Breast epithelium (tissue), 3 donors: ENCODE measurements around the gene ZCCHC14.

Experiments used
- CTCF ChIP-seq, 3 donors: fragments of 450-650 bp; IDR thresholded peaks; one replicate each; pipeline ENCODE4 v1.5.1; 2016 to 2017; ENCODE audit warnings: antibody characterized with exemption in 3 of 3, mild to moderate bottlenecking in 3 of 3, moderate library complexity in 3 of 3
- POLR2A ChIP-seq: fragments of 450-650 bp; IDR thresholded peaks from one replicate; pipeline ENCODE4 v1.6.1; 2016; ENCODE audit warnings: antibody characterized with exemption, mild to moderate bottlenecking, moderate library complexity
- POLR2AphosphoS5 ChIP-seq, 3 donors: sonication (generic); formaldehyde crosslinking; IDR thresholded peaks; one replicate each; pipeline ENCODE4 v1.6.1; 2017; ENCODE audit warnings: antibody characterized with exemption in 3 of 3

- TF ChIP-seq CTCF (IDR thresholded peaks at IDR 0.05): no peak
- no peak for TF ChIP-seq POLR2A
- no peak for TF ChIP-seq POLR2AphosphoS5 (IDR thresholded peaks at IDR 0.05)
Measured at GRCh38 chr16:87412996-87413421, 79.8 kb downstream of the ZCCHC14 start.
